T-helper 2 cell treated with Interferon-gamma antibody and Interleukin-4, amounts not matched to agents 100 ng/mL and 5 ng/mL, for 36 hours (primary cell): ENCODE data around the gene ACCS. TPM values are rescaled to one million over a fixed set of nuclear protein-coding genes. Genes with fewer than 3 reads are reported as not detected.

Experiments used
- intact Hi-C: fragments of 100-400 bp; cut with micrococcal nuclease; formaldehyde crosslinking; loops from one replicate; pipeline ENCODE4 v1.15.1; 2023
- total RNA-seq: library from RNA; stranded (reverse); gene quantifications from 2 replicates; pipeline ENCODE4 v1.2.3, GENCODE V29; 2022

Gene ACCS, protein sequence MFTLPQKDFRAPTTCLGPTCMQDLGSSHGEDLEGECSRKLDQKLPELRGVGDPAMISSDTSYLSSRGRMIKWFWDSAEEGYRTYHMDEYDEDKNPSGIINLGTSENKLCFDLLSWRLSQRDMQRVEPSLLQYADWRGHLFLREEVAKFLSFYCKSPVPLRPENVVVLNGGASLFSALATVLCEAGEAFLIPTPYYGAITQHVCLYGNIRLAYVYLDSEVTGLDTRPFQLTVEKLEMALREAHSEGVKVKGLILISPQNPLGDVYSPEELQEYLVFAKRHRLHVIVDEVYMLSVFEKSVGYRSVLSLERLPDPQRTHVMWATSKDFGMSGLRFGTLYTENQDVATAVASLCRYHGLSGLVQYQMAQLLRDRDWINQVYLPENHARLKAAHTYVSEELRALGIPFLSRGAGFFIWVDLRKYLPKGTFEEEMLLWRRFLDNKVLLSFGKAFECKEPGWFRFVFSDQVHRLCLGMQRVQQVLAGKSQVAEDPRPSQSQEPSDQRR
- 41.0 and 41.7 TPM in 2 replicates for total RNA-seq

DNA sequence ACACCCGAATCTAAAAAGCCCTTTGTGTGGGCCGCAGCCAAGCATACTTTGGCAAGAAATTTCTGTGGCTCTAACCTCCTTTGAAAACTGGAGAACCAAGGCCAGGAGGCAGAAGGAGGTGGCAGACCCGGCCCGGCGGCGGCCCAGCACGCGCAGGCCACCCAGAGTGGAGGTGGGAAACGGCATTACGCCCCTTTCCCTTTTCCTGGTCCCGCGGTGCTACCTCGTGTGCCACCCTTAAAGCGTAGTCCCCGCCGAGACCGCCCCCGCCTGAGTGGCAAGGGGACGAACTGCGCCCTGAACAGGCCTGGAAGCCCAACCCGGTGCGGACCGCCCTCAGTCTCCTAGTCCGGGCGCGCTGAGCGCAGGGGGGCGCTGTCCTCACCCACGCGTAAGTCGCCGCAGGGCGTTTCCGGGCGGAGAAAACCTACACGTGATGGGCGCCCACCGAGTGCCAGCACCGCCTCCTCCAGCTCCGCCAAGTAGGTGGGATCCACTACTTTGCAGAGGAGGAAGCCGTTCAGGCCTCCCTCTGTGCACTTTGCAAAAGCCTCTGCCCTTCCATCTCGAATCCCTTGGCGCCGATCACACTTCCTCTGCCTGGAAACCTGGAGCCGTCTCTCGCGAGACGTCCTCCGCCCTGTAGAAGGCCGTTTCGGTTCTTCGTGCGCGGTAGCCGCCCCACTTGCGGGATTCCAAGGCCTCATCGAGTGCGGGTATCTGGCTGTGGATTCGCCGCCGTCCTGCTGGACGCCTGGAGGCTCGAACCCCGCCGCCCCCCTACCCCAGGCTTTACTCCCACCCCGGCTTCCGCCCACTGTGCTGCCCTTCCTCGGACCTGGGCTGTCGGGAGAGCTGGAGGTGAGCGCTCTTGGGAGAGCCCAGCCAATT, at the start of gene ACCS:
TSS of gene ACCS (plus strand) at position 430 of the 891 bp plus-strand sequence. CDS start 1,358 bp downstream, outside the sequence.
- intact Hi-C loops: loop anchor here (1.0 to 5.0 kb wide), 5 partner anchors 29 to 708 kb away; partner anchors contain the start of genes C11orf96, EXT2 and TTC17

DNA sequence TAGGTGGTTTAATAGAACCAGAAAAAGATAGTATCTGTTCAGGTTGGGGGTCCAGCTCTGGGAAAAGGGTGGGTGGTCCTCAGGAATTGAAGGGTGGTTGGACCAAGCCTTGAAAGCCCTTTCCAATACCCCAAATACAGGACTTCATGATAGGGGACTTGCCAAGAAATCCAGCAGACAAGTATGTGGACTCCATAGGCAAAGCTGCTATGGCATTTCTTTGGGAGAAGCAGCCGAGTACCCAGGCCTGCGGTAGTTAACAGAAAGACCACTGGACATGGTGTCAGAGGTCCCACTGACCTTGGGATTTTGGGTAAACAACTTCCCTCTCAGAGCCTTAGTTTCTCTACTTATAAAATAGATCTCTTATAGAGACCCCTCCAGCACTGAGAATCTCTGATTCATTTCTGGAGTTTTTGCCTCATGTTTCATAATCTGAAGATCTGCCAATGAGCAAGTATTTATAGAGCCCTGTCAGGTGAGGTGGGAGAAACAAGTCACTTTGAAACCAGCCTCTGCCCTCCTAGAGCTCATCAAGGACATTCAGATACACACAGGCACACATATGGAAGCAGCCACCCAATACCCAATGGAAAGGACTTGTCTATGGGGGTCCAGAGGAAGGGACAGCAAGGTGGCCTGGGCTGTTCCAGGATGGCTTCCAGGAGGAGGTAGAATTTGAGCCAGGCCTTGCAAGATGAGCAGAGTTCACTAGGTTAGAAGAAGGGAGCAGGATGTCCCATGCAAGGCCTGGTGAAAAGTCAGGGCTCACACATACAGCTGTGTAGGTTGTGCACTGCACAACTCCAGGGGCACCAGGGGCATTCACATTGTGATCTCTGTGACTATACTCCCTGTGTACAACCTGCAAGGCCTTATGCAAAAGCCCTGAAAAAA, 49.3 kb upstream of the ACCS start:
- intact Hi-C loops: no loop called here

DNA sequence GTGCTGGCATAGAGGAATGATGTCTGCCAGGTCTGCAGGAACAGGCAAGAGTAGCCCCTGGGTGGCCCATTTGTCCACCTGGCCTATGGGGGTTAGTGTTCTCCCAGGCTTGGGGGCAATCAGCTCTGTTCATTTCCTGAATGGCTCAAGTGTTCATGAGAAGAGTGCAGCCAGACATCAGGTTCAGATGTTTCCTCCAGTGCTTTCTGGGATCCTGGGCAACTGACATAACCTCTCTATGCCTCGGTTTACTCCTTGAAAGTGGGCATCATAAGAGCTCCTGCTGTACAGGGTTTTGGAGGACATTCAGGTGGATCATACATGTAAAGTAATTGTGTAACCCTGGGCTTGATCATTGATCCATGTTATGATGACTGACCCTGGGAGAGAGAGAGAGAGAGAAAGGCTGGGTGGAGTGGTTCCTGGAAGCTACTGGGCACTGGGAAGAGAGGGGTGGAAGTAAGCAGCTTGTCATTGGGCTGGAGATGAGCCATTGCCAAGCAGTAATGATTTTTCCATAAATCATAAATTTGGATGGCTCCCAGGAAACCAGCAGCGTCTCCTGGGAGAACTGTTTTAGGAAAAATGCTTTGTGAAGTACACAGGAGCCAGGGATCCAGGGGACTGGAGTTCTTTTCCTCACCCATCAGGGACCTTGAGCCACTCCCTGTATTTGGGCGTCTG, 48.5 kb upstream of the ACCS start:
- intact Hi-C loops: no loop called here

DNA sequence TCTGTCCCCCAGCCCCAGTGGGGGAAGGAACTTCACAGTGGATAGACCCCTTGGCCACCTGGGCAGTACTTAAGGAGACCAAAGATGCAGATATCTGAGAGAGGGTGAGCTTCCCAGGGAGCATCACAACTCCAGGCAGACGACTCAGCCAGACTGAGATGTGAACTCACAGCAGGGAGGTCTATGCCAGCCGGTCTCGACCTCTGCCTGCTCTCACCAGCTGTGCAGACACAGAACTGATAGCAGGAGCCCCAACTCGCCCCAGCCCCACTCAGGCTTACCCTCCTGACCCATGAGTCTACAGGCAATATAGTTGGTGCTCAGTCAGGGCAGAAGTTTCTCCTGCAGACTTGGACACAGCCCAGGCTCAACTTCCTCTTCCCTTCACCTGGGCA, 47.9 kb upstream of the ACCS start:
- intact Hi-C loops: no loop called here

DNA sequence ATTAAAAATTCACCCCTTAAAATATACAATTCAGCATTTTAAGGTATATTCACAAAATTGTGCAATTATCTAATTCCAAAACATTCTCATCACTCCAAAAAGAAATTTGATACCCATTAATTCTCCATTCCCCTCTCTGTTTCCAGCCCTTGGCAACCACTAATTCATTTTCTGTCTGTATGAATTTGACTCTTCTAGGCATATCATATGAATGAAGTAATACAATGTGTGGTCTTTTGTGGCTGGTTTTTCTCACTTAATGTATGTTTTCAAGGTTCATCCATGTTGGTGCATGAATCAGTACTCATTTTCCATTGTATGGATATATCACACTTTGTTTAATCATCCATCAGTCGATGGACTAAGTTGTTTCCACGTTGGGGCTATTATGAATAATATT, 47.2 kb upstream of the ACCS start:
- intact Hi-C loops: no loop called here

DNA sequence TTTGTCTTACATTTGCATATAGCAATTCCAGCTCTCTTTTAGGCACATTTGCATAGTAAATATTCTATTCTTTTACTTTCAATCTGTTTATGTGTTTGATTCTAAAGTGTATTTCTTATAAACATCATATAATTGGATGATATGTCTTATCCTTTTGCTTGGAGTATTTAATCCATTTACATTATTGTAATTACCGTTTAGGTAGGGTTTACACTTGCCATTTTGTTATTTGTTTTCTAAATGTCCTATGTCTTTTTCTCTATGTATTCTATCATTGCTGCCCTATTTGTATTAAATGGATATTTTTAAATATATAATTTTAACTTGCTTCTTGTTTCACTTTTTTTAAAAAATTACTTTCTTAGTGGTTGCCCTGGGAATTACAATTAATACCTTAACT, 41.1 kb upstream of the ACCS start:
- intact Hi-C loops: no loop called here

DNA sequence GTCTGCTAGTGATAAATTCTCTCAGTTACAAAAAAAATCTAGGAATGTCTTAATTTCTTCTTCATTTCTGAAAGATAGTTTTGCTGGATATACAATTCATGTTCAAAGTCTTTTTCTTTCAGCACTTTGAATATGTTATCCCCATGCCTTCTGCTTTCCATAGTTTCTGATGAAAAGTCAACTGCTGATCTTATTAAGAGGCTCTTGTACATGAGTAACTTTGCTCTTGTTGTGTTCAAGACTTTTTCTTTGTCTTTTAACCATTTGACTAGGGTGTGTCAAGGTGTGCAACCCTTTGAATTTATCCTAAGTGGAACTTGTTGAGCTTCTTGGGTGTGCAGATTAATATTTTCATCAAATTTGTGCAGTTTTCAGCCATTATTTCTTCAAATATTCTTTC, 40.3 kb upstream of the ACCS start:
- intact Hi-C loops: no loop called here

DNA sequence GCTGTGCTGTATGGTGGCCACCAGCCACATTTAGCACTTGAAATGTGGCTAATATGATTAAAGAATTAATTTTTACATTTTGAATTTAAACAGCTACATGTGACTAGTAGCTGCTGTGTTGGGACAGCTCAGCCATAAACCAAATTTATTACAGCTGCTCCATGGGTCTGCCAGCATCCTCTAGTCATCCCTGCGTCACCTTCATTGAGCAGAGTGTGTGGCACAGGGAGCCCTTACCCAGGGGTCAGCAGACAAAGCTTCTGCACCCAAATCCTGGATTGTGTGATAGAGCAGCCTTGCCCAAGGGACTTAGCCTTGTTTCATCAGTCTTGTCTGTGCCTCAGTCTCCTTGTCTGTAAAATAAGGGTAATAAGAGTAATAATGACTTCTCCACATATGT, 37.7 kb upstream of the ACCS start:
- intact Hi-C loops: no loop called here

DNA sequence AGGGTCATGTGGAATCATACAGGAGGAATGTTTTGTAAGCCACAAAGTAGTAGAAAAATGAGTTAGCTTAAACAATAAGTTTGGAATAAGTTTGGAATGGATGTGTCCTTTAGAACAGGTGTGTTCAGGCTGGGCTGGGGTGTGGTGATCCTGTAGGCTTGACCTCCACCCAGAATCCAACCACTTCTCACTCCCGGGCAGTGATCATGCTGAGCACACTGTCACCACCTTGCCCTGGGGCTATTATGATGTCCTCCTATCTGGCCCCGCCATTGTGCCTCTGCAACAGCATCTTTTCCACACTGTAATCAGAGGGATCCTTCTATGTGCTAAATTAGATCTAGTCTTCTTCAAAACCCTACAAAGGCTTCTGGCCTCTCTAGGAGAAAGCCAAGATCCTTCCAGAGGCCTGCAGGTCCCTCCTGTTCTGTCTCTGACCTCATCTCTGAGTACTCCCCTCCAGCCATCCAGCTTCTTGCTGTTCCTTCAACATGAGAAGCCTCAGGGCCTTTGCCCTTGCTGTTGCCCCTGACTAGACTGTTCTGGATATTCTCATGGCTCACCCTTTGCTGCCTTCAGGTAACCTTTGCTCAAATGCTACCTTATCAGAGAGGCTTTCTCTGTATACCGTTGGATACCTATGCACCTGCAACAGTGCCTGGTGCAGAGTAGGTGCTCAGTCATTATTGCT, 37.1 kb upstream of the ACCS start:
- intact Hi-C loops: no loop called here

DNA sequence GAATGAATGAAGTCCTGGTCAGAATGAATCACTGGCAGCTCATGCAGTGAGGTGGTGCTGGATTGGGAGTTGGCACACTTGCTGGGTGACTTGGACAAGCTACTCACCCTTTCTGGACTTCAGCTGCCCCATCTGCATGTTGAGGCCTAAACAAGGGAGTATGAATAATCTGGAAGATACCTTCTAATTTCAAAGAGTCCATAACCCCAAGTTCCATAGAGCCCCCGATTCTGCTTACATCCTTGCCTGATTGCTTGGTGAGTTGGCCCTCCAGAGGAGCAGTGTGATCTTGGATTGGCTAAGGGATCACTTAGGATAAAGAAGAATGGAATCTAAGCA, 36.6 kb upstream of the ACCS start:
- intact Hi-C loops: no loop called here

DNA sequence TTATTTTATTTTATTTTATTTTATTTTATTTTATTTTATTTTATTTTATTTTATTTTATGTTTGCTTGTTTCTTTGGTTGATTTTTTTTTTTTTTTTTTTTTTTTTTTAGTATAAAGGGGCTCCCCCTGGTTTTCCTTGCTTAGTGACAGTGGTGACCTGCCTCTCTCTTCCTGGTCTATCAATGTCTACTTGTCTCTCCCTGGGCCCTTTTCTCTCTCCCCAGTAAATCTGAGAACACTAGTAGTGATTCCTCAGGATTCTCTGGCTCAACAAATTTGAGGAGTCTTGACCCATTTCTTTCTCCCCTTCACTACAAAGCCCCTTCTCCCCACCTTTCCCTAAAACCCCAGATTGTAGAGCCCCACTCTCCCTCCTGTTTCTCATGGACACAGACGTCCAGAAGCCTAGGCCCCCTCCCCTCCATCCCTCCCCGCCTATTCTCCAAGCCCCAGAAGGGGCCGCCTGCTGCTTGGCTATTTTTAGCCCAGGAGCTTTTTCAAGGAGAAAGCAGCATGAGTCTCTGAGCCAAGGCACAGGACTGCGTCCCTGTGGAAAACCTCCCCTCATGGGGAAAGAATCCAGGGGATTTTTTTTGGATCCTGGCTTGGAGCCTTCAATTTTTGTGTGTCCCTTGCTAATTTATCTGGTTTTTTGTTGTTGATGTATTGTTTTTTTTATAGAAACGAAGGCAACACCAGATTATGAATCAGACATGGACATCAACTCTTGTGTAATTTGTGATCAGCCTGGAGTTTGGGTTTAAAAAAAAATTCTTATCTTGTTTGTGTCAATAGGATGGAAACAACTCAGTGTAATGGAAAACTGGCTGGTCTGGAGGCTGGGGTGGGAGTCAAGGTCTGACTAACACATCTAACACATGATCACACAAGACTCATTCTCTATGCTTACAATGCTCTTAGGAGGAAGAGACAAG, 35.8 kb upstream of the ACCS start:
- intact Hi-C loops: loop anchor here (10.0 kb wide), 1 partner anchor 135 kb away; no protein-coding TSS in a partner anchor

DNA sequence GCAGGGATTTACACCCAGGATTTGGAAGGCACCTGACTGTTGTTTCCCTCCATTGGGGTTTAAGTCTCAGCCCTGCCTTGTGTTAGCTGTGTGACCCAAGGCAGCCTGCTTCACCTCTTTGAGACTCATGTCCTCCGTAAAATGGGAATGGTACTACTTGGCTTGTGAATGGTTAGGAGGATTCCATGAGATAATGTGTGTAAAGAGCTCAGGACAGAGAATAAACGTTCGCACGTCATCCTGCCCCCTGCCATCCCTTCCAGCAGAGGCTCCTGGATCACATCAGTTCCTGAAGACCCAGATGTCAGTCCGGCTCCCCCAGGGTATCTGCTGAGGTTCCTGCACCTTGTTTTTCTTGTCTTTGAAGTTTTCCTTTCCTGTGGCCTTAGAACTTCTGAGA, 35.1 kb upstream of the ACCS start:
- intact Hi-C loops: loop anchor here (10.0 kb wide), 1 partner anchor 136 kb away; no protein-coding TSS in a partner anchor

DNA sequence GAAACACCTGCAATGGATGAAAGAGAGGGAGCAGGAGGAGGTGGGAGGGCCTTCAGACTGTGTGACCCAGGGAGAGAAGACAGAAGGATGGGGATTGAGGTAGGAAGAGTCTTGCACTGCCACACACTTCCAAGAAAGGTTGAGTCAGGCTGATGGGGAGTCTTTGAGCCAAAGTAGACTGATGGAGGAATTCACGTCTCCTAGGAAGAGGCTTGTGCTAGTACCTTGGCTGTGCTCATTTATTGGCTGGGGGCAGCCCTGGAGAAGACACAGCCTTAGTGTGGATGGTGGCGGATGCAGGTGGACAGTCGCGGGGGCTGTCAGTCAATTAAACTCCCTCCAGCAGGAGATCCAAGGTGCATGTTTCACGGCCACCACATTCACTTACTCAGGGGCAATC, 34.5 kb upstream of the ACCS start:
- intact Hi-C loops: loop anchor here (10.0 kb wide), 1 partner anchor 137 kb away; no protein-coding TSS in a partner anchor

DNA sequence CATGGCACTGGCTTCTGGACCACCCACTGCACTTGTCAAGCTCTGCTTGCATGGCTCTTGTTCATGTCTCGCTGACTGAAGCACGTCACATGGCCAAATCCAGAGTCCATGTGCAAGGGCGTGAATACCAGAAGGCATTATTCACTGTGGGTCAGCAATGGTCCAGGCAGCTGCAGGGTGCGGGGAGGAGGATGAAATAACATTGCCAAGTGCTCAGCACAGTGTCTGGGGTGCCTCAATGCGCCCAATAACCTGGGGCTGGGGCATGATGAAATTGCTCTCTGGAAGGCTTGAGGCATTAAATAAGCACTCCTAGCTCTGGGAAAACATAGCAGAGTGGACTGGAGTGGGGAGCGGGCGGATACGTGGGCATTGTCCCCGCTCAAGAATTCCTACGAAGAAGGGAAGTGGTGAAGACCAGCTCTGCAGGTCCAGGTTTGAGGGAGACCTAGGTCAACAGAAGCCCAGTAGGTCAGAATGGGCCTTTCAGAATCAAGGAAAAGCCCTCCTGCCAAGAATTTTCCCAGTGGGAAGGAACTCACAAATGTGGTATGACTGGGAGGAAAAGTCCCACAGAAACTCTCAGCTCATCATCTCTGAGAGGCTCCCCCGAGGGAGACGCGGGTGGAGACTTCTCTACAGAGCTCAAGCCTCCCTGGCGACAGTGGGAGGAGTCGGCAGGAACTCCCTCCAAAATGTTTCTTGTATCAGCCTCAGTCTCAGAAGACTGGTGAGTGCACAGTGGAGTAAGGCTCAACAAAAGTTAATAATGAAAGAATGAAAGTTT, 33.6 kb upstream of the ACCS start:
- intact Hi-C loops: loop anchor here (10.0 kb wide), 1 partner anchor 138 kb away; no protein-coding TSS in a partner anchor

DNA sequence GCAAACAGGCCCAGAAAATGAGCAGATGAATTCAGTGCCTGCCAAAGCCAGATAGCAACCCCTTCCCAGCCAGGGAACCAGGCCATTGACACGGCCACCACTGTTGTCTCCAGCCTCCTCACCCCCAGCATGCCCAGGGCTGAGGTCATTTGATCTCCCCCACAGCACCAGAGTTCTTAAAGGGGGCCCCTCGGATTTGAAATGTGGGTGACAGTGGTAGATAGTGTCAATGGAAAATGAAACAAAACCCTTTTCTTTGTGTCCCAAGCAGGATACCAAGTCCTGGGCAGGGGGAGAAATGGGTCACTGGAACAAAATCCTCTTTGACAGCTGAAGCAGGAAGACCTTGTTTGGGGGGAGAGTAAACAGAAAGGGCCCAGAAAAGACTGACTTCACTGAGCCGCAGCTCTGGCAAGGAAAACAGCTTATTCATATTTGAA, 32.6 kb upstream of the ACCS start:
- intact Hi-C loops: loop anchor here (10.0 kb wide), 1 partner anchor 139 kb away; no protein-coding TSS in a partner anchor

DNA sequence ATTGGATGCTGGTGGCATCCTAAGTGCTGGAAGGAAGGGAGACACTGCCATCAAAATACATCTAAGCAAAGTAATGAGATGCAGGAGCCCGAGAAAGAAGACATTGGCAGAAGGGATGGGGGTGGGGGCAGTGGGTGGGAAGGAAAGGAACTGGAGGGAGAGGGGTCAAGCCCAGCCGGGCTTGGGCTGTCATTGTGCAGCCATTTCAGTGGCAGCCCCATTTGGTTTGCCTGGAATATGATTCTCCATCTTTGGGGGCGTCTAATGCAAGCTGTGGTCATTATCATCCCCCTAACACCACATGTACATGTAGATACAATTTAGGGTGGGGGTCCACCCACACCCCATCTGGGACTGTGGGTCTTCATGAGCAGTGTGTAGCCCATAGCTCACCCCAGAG, 32.2 kb upstream of the ACCS start:
- intact Hi-C loops: loop anchor here (10.0 kb wide), 1 partner anchor 139 kb away; no protein-coding TSS in a partner anchor

DNA sequence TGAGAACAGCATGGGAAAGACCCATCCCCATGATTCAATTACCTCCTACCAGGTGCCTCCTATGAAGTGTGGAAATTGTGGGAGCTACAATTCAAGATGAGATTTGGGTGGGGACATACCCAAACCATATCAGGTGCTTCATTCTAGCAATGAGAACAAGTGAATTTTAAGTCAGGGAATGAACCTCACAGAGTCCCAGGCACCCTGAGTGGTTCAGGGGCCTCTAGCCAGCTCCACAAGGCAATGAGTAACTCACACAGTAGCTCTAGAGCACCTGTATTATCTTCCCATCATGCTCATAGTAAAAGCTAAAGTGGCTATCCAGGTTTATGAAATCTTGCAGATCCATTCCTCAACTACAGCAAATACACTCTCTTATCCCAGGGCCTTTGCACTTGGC, 31.4 kb upstream of the ACCS start:
- intact Hi-C loops: loop anchor here (10.0 kb wide), 1 partner anchor 140 kb away; no protein-coding TSS in a partner anchor
